Measurements from ENCODE around the gene ARMH3. TPM values are rescaled to one million over a fixed set of nuclear protein-coding genes. Genes with fewer than 3 reads are reported as not detected.

ARMH3 gene
- total RNA-seq, 1 experiment from 2014 or later = 12.6 TPM

- H3K27me3 ChIP-seq = no peaks in the 10 kb centered on the region
- DNase-seq = no peak
- H3K4me3 ChIP-seq = no peak overlapping the region
- no peaks in the 10 kb centered on the region for H3K9me3 ChIP-seq
- no peaks in the 10 kb centered on the region for H3K36me3 ChIP-seq
Measured at GRCh38 chr10:101875068-101875688, 180.8 kb downstream of the ARMH3 start.

- Histone ChIP-seq H3K9me3 (no peaks in the 10 kb centered on the region), H3K27me3 (no peaks in the 10 kb centered on the region), H3K36me3 (no peaks in the 10 kb centered on the region), H3K4me3 (no peak overlapping the region)
- DNase-seq = no peak
Measured at GRCh38 chr10:101874252-101874651, 181.7 kb downstream of the ARMH3 start.

- H3K4me3 ChIP-seq = no peak overlapping the region
- no peaks in the 10 kb centered on the region for H3K9me3 ChIP-seq
- DNase-seq = no peak
- H3K36me3 ChIP-seq = no peaks in the 10 kb centered on the region; the same call in 1 of the 2 replicates
- no peaks in the 10 kb centered on the region for H3K27me3 ChIP-seq
Measured at GRCh38 chr10:101867931-101868330, 188.0 kb downstream of the ARMH3 start.

- no peaks in the 10 kb centered on the region for H3K27me3 ChIP-seq
- no peak overlapping the region for H3K4me3 ChIP-seq
- no peaks in the 10 kb centered on the region; the same call in 1 of the 2 replicates for H3K36me3 ChIP-seq
- DNase-seq = no peak
- H3K9me3 ChIP-seq = peaks cover 10% of the 10 kb centered on the region
Measured at GRCh38 chr10:101859530-101859929, 196.4 kb downstream of the ARMH3 start.

- H3K4me3 ChIP-seq = no peak overlapping the region
- H3K9me3 ChIP-seq = peaks cover 10% of the 10 kb centered on the region
- no peaks in the 10 kb centered on the region; the same call in 1 of the 2 replicates for H3K36me3 ChIP-seq
- no peaks in the 10 kb centered on the region for H3K27me3 ChIP-seq
- DNase-seq = no peak
Measured at GRCh38 chr10:101858723-101859500, 197.1 kb downstream of the ARMH3 start.

- Histone ChIP-seq H3K27me3 (no peaks in the 10 kb centered on the region), H3K9me3 (peaks cover 10% of the 10 kb centered on the region), H3K36me3 (no peaks in the 10 kb centered on the region; the same call in 1 of the 2 replicates), H3K4me3 (no peak overlapping the region)
- no peak for DNase-seq
Measured at GRCh38 chr10:101857802-101858476, 198.0 kb downstream of the ARMH3 start.

GRCh38 chr10:101856626-101857025, 199.3 kb downstream of the ARMH3 start:
- peaks cover 10% of the 10 kb centered on the region for H3K9me3 ChIP-seq
- no peaks in the 10 kb centered on the region for H3K27me3 ChIP-seq
- H3K4me3 ChIP-seq = no peak overlapping the region
- DNase-seq = peak; percentile 32
- no peaks in the 10 kb centered on the region; the same call in 1 of the 2 replicates for H3K36me3 ChIP-seq

- Histone ChIP-seq H3K4me3 (no peak overlapping the region), H3K9me3 (no peaks in the 10 kb centered on the region), H3K36me3 (no peaks in the 10 kb centered on the region), H3K27me3 (no peaks in the 10 kb centered on the region)
- DNase-seq = no peak
Measured at GRCh38 chr10:101851411-101852116, 204.4 kb downstream of the ARMH3 start.

GRCh38 chr10:101850749-101851148, 205.2 kb downstream of the ARMH3 start:
- H3K9me3 ChIP-seq = no peaks in the 10 kb centered on the region
- H3K27me3 ChIP-seq = no peaks in the 10 kb centered on the region
- DNase-seq = no peak
- H3K4me3 ChIP-seq = no peak overlapping the region
- H3K36me3 ChIP-seq = no peaks in the 10 kb centered on the region

- no peak for DNase-seq
- no peaks in the 10 kb centered on the region for H3K27me3 ChIP-seq
- no peak overlapping the region for H3K4me3 ChIP-seq
Measured at GRCh38 chr10:101848894-101849351, 207.1 kb downstream of the ARMH3 start.

GRCh38 chr10:101848408-101848807, 207.6 kb downstream of the ARMH3 start:
- no peak for DNase-seq
- H3K4me3 ChIP-seq = no peak overlapping the region
- no peaks in the 10 kb centered on the region for H3K27me3 ChIP-seq
- H3K36me3 ChIP-seq = no peaks in the 10 kb centered on the region
- no peaks in the 10 kb centered on the region for H3K9me3 ChIP-seq

More at GRCh38 chr10:101848894-101849351, 207.1 kb downstream of the ARMH3 start:
- Histone ChIP-seq H3K9me3 (no peaks in the 10 kb centered on the region), H3K36me3 (no peaks in the 10 kb centered on the region)

GRCh38 chr10:101845893-101846292, 210.1 kb downstream of the ARMH3 start:
- no peak overlapping the region for H3K4me3 ChIP-seq
- no peaks in the 10 kb centered on the region for H3K9me3 ChIP-seq
- H3K36me3 ChIP-seq = no peaks in the 10 kb centered on the region
- no peaks in the 10 kb centered on the region for H3K27me3 ChIP-seq
- DNase-seq = no peak

GRCh38 chr10:101843032-101844021, 212.6 kb downstream of the ARMH3 start, which contains the start of gene KCNIP2:
Gene KCNIP2, minus strand, starts transcription at chr10:101843800. Its CDS starts 232 bp downstream, at chr10:101843568.
- Histone ChIP-seq H3K36me3 (no peaks in the 10 kb centered on the region), H3K4me3 (no peak within 1 kb of the TSS), H3K9me3 (no peaks in the 10 kb centered on the region), H3K27me3 (no peaks in the 10 kb centered on the region)
- no peak for DNase-seq

GRCh38 chr10:101841826-101842225, 214.1 kb downstream of the ARMH3 start:
- Histone ChIP-seq H3K4me3 (no peak overlapping the region), H3K9me3 (no peaks in the 10 kb centered on the region), H3K36me3 (no peaks in the 10 kb centered on the region), H3K27me3 (no peaks in the 10 kb centered on the region)
- DNase-seq = no peak

GRCh38 chr10:101840741-101841453, 215.1 kb downstream of the ARMH3 start:
- DNase-seq = peak; percentile 69
- Histone ChIP-seq H3K4me3 (peak overlapping the region; percentile 11; the same call in 1 of the 2 replicates), H3K9me3 (no peaks in the 10 kb centered on the region), H3K27me3 (no peaks in the 10 kb centered on the region), H3K36me3 (no peaks in the 10 kb centered on the region)
